ENCODE results near the gene GPN1.
"Not testable (repeated sequence)": the region's sequence is repeated elsewhere in the genome, so short reads cannot be mapped to it uniquely, and the experiment has no call there.

The GPN1 gene

GRCh38 chr2:27628767-27629709 is at the start of gene GPN1, which contains the start of gene CCDC121:
GPN1 (plus strand) TSS chr2:27629050; CDS start chr2:27629059, 9 bp downstream.
CCDC121 (minus strand) TSS chr2:27629012; CDS start chr2:27627799, 1,213 bp downstream.
- DNase-seq = peak; percentile 81 to 90 (median 88)

DNA sequence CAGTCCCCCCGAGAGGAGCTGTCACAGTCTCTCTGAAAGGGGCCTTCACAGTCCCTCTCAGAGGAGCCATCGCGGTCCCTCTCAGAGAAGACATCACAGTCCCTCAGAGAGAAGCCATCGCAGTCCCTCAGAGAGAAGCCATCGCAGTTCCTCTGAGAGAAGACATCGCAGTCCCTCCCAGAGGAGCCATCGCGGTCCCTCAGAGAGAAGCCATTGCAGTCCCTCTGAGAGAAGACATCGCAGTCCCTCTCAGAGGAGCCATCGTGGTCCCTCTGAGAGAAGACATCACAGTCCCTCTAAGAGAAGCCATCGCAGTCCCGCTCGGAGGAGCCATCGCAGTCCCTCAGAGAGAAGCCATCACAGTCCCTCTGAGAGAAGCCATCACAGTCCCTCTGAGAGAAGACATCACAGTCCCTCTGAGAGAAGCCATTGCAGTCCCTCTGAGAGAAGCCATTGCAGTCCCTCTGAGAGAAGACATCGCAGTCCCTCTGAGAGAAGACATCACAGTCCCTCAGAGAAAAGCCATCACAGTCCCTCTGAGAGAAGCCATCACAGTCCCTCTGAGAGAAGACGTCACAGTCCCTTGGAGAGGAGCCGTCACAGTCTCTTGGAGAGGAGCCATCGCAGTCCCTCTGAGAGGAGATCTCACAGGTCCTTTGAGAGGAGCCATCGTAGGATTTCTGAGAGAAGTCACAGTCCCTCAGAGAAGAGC is 47.3 kb upstream of the GPN1 start:
- no peak for DNase-seq

GRCh38 chr2:27582129-27582694 is 46.6 kb upstream of the GPN1 start:
- no peak for DNase-seq

- peak; percentile 50 to 69 (median 64) for DNase-seq
These were observed 46.0 kb upstream of the GPN1 start, which contains the start of gene ZNF512 for GRCh38 chr2:27582695-27583389. ZNF512 (plus strand) TSS chr2:27583042; CDS start chr2:27583113, 71 bp downstream.

- no peak for DNase-seq
These were observed 45.4 kb upstream of the GPN1 start for GRCh38 chr2:27583390-27583915.

DNA sequence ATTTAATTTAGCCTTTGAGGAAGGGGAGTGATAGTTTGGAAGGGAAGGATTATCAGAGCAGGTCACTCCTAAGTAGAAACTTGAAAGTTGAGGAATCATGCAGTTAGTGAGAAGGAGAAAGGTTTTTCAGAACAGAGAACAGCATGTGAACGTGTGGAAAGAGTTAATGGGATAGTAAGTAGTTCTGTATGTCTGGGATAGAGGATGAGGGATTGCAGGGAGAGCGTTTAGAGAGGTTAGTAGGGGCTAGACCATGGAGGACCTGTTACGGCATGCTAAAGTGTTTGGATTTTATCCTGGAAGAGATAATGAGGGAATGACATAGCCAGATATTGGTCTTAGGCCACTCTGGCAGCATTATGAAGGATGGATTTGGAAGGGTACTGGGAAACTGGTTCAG is 44.3 kb upstream of the GPN1 start:
- no peak for DNase-seq

- DNase-seq = no peak
These were observed 41.8 kb upstream of the GPN1 start for GRCh38 chr2:27587025-27587424.

- DNase-seq = no peak
These were observed 40.5 kb upstream of the GPN1 start for GRCh38 chr2:27588308-27588707.

- DNase-seq = no peak
These were observed 37.1 kb upstream of the GPN1 start for GRCh38 chr2:27591745-27592144.

GRCh38 chr2:27593240-27593639 is 35.6 kb upstream of the GPN1 start:
- DNase-seq = no peak

GRCh38 chr2:27594020-27594703 is 34.7 kb upstream of the GPN1 start:
- DNase-seq = not testable (repeated sequence)

DNA sequence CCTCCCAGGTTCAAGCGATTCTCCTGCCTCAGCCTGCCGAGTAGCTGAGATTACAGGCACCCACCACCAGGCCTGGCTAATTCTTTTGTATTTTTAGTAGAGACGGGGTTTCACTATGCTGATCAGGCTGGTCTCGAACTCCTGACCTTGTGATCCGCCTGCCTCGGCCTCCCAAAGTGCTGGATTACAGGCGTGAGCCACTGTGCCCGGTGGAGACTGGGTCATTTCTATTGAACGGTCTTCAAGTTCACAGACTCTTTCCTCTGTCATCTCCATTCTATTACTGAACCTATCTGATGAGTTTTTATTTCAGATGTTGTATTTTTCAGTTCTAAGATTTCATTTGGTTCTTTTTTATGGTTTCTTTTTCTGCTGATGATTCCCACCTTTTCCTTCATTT is 33.4 kb upstream of the GPN1 start:
- DNase-seq = not testable (repeated sequence)

GRCh38 chr2:27596627-27597026 is 32.2 kb upstream of the GPN1 start:
- no peak for DNase-seq

- DNase-seq = no peak
These were observed 22.2 kb upstream of the GPN1 start for GRCh38 chr2:27606611-27607010.

- DNase-seq = no peak
These were observed 14.9 kb upstream of the GPN1 start for GRCh38 chr2:27613985-27614384.

DNA sequence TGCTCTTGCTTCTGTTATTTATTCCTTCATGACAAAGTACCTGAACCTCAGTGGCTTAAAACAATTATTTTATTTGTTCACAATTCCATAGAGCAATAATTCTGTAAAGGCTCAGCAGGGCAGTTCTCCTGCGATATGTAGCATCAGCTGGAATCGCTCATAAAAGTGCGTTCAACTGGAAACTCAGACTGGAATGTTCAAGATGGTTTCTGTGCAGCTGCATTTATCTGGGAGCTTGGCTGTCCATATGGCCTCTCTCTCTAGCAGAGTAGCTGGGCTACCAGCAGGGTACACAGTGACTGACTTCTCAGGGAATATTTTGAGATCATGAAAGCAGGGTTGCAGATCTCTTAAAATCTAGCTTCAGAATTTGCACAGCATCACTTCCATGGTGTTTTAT is 13.5 kb upstream of the GPN1 start:
- no peak for DNase-seq

DNA sequence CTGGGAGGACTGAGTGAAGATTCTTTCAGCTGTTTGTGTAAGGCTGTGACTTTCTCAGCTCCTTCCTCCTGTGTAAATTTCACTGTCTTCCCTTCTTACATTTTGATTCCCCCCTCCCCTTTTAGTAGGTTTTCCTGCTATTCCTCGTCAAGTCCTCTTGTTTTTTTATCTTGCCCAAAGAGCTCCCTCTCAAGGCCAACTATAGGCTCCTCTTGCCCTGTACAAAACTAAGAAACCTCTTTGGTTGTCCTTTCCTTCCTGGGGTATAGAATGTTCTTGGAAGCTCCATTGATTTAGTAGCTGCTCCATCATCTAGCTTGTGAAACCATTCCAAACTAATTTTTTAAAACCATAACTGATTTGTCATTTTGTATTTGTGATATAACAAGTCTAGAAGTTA is 7.3 kb upstream of the GPN1 start:
- no peak for DNase-seq

DNA sequence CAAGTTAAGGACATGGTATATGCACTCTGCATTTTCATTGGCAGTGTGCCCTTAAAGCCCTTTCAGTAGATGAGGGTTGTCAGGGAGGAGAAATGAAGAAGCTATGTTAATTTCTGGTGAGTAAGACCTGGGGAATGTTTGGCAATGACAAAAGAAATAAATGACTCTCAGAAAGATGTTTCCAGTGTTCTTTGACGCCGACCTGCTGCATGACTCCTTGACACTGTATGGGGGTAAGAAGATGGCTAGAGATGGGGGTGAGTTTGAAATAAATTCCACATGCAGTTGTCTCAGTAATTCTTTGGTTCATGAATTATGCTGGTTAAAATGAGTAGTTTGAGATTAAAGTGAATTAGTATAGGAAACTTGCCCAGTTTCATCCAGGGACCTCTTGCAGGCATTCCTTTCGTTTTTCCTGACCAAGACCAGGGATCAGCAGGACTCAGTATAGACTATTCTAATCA is 5.9 kb upstream of the GPN1 start:
- DNase-seq = no peak

DNA sequence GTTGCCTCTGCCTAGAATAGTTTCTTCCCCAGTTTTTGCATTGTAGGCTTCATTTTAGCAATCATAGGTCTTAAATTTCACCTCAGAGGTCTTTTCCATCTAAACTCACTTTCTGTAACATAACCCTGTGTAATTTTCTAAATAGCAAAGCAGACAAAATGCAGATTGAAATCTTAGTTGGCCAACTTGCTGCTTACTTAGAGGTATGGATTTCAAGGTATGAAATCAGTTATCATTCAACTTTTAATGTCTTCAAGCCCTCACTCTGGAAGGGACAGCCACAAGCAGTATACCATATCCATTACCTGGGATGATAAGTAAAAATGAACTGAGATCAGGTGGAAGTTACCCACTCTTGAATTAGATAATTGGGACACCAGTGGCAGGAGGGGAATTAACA is 3.9 kb upstream of the GPN1 start:
- DNase-seq = no peak

DNA sequence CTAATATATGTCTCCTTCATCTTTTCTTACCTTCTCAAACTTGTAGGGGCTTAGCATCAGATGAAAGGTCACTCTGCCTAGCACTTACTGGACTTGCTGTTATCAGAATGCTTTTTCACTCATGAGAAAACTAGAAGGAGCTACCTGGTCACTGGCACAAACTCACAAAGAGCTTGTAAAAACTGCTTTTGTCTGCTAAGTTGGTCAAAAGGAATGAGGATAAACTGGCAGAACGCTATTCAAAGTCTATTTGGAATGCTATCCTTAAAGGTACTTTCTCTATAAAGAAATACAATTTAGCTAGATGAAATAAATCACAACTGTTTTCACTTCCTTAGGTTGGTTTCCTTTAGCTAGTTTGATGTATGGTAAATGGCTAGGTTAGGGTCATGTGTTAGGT is 2.5 kb upstream of the GPN1 start:
- not testable (repeated sequence) for DNase-seq

- not testable (repeated sequence) for DNase-seq
These were observed 1.9 kb upstream of the GPN1 start for GRCh38 chr2:27626921-27627320.
